ENCODE data around the gene BMP8A.
"Not testable (repeated sequence)": the region's sequence is repeated elsewhere in the genome, so short reads cannot be mapped to it uniquely, and the experiment has no call there.

DNA sequence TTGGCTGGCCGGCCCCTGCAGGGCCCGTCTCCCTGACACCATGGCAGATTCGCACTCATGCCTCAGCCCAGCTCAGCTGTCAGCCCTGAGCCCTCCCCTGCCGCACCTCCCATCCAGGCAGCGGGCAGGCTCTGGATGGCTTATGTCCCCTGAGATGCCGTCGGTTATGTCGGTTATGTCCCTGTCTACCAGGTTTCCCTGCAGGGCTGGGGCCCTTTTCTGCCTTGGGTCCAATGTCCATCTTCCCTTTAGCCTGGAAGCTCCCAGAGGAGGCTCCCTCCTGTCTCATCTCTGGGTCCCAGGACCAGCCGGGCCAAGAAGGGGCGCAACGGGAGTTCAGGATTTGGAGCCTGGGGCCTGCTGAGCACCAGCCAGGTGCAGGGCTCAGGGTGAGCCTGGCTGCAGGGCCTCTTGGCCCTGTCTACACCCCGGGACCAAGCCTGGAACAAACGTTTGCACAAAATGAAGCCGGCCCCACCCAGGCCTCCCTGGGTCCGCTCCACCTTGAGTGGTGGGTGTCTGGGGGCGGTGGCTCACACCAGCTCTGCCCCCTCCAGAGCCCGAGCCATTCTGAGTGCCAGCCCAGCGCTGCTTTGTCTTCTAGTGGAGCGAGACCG is 19.2 kb downstream of the BMP8A start:
- TF ChIP-seq, protein P1, sequence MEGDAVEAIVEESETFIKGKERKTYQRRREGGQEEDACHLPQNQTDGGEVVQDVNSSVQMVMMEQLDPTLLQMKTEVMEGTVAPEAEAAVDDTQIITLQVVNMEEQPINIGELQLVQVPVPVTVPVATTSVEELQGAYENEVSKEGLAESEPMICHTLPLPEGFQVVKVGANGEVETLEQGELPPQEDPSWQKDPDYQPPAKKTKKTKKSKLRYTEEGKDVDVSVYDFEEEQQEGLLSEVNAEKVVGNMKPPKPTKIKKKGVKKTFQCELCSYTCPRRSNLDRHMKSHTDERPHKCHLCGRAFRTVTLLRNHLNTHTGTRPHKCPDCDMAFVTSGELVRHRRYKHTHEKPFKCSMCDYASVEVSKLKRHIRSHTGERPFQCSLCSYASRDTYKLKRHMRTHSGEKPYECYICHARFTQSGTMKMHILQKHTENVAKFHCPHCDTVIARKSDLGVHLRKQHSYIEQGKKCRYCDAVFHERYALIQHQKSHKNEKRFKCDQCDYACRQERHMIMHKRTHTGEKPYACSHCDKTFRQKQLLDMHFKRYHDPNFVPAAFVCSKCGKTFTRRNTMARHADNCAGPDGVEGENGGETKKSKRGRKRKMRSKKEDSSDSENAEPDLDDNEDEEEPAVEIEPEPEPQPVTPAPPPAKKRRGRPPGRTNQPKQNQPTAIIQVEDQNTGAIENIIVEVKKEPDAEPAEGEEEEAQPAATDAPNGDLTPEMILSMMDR (IDR thresholded peaks at IDR 0.05 in 2 of 3, conservative IDR thresholded peaks at IDR 0.05 in 1 of 3; ENCODE audit: insufficient read depth in 2 of 3, low read depth in 1 of 3, low read length in 3 of 3): not testable (repeated sequence)
- not testable (repeated sequence) for TF ChIP-seq MYC (IDR thresholded peaks at IDR 0.05; ENCODE audit: low read depth, low read length); MYC (CRISPR knock-in tag; IDR thresholded peaks at IDR 0.05; ENCODE audit: borderline replicate concordance, low read depth); ATF1 (CRISPR knock-in tag; IDR thresholded peaks at IDR 0.05); ATF1 (tag; IDR thresholded peaks at IDR 0.05); ZNF232 (CRISPR knock-in tag; IDR thresholded peaks at IDR 0.05); ZBTB7A (IDR thresholded peaks at IDR 0.05; ENCODE audit: borderline replicate concordance, control insufficient read depth, low read depth, low read length); FOXP1 (CRISPR knock-in tag; IDR thresholded peaks at IDR 0.05); FOXM1 (IDR thresholded peaks at IDR 0.05; ENCODE audit: low read depth); FOXM1 (CRISPR knock-in tag; IDR thresholded peaks at IDR 0.05; ENCODE audit: low read depth); POLR2A (conservative IDR thresholded peaks at IDR 0.05); PHF20 (IDR thresholded peaks at IDR 0.05; ENCODE audit: partially characterized antibody); CAMTA2 (CRISPR knock-in tag; conservative IDR thresholded peaks at IDR 0.05); EZH2 (IDR thresholded peaks at IDR 0.05; ENCODE audit: borderline replicate concordance, low read depth, low read length); CHD1 (IDR thresholded peaks at IDR 0.05; ENCODE audit: low read length)
- TF ChIP-seq, protein P2, sequence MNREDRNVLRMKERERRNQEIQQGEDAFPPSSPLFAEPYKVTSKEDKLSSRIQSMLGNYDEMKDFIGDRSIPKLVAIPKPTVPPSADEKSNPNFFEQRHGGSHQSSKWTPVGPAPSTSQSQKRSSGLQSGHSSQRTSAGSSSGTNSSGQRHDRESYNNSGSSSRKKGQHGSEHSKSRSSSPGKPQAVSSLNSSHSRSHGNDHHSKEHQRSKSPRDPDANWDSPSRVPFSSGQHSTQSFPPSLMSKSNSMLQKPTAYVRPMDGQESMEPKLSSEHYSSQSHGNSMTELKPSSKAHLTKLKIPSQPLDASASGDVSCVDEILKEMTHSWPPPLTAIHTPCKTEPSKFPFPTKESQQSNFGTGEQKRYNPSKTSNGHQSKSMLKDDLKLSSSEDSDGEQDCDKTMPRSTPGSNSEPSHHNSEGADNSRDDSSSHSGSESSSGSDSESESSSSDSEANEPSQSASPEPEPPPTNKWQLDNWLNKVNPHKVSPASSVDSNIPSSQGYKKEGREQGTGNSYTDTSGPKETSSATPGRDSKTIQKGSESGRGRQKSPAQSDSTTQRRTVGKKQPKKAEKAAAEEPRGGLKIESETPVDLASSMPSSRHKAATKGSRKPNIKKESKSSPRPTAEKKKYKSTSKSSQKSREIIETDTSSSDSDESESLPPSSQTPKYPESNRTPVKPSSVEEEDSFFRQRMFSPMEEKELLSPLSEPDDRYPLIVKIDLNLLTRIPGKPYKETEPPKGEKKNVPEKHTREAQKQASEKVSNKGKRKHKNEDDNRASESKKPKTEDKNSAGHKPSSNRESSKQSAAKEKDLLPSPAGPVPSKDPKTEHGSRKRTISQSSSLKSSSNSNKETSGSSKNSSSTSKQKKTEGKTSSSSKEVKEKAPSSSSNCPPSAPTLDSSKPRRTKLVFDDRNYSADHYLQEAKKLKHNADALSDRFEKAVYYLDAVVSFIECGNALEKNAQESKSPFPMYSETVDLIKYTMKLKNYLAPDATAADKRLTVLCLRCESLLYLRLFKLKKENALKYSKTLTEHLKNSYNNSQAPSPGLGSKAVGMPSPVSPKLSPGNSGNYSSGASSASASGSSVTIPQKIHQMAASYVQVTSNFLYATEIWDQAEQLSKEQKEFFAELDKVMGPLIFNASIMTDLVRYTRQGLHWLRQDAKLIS (CRISPR knock-in tag; IDR thresholded peaks at IDR 0.05): not testable (repeated sequence)
- TF ChIP-seq, protein P3, sequence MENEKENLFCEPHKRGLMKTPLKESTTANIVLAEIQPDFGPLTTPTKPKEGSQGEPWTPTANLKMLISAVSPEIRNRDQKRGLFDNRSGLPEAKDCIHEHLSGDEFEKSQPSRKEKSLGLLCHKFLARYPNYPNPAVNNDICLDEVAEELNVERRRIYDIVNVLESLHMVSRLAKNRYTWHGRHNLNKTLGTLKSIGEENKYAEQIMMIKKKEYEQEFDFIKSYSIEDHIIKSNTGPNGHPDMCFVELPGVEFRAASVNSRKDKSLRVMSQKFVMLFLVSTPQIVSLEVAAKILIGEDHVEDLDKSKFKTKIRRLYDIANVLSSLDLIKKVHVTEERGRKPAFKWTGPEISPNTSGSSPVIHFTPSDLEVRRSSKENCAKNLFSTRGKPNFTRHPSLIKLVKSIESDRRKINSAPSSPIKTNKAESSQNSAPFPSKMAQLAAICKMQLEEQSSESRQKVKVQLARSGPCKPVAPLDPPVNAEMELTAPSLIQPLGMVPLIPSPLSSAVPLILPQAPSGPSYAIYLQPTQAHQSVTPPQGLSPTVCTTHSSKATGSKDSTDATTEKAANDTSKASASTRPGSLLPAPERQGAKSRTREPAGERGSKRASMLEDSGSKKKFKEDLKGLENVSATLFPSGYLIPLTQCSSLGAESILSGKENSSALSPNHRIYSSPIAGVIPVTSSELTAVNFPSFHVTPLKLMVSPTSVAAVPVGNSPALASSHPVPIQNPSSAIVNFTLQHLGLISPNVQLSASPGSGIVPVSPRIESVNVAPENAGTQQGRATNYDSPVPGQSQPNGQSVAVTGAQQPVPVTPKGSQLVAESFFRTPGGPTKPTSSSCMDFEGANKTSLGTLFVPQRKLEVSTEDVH (IDR thresholded peaks at IDR 0.05; ENCODE audit: low read depth, partially characterized antibody): not testable (repeated sequence)

Measured in K562 (cell line).